GM19328 (cell line): ENCODE measurements around the gene SERPINB2.
"Not testable (repeated sequence)": the region's sequence is repeated elsewhere in the genome, so short reads cannot be mapped to it uniquely, and the experiment has no call there.

Experiments
- ATAC-seq: cut with Tn5 transposase; IDR thresholded peaks from one replicate; pipeline ENCODE4 v1.9.1; 2021; ENCODE audit warnings: mild to moderate bottlenecking, moderate library complexity; ENCODE audit not compliant: unreplicated experiment

Gene SERPINB2

DNA sequence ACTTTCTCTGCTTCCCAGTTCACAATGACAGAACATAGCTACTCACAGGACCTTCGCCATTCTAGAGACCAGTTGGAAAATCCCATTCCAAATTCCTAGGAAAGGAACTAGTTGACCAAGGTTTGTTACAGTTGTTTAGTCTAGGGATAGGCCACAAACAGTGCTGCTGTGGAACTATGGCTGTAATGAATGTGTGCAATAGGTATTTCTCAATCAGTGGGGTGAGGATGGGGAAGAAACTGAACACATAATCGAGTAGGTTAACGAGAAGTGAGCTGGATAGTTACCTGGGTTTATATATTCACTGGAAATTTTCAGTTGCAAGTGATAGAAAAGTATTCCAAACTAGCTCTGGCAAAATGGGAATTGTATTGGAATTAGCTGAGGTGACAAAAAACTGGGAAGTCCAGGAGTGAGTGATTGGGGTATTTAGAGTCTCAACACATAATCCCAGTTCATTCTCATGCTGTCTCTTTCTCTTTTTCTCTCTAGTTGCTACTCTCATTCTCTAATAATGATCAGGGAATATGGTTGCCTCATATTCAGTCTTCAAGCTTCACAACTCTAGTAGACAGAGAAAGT, 43.4 kb downstream of the SERPINB2 start:
- no peak for ATAC-seq

DNA sequence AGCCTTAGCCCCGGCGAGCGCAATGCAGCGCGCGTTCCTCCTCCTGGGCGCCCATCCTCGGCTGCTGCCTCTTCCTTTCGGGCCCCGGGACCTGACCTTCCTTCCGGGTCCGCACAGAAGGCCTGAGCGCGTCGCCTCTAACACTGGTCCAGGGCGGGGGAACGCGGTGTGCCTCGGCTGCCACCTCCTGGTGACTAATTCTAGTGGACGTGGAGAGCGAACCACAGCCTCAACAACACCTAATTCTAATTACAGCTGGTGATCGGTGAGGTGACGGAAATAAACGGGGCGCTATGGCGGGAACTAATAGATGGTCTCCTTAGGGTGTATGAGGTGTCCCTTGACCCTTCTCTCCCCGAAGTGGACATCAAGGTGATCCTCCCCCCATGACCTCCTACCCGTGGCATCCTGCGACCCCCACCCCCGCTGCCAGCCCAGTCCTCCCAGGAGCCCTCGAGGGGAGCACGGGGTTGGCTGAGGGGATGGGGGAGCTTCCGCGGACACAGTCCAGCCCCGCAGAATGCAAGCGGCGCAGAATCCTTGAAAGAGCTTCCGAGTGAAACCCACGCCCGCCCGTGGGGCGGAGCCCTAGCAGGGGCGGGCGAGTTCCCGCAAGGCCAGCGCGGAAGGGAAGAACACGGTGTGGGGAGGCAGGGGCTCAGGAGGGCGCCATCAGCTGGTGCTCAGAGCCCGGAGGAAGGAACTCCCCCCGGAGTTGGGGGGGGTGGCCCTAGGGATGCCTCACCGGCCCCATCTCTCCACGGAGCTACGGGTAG, 48.8 kb downstream of the SERPINB2 start:
- ATAC-seq, result peak; percentile 97

GRCh38 chr18:63936932-63937393, 49.5 kb downstream of the SERPINB2 start:
- peak; percentile 14 for ATAC-seq

DNA sequence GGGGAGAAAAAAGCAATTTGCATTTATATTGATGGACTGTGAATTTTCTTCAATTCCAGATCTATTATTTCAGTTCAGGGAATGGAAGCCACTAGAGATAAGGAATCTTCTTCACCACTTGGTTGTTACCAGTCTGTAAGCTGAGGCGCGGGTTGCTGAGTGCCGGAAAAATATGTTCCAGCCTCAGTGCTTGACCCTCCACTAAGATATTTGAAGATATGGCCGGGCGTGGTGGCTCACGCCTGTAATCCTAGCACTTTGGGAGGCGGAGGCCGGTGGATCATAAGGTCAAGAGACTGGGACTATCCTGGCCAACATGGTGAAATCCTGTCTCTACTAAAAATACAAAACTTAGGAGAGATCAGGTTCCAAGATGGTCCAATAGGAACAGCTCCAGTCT, 52.5 kb downstream of the SERPINB2 start:
- ATAC-seq, result no peak

DNA sequence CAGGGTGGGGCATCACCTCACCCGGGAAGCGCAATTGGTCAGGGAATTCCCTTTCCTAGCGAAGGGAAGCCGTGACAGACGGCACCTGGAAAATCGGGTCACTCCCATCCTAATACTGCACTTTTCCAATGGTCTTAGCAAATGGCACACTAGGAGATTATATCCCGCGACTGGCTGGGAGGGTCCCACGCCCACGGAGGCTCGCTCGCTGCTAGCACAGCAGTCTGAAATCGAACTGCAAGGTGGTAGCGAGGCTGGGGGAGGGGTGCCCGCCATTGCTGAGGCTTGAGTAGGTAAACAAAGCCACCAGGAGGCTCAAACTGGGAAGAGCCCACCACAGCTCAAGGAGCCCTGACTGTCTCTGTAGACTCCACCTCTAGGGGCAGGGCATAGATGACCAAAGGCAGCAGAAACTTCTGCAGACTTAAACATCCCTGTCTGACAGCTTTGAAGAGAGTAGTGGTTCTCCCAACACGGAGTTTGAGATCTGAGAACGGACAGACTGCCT, 53.1 kb downstream of the SERPINB2 start:
- ATAC-seq, result not testable (repeated sequence)

DNA sequence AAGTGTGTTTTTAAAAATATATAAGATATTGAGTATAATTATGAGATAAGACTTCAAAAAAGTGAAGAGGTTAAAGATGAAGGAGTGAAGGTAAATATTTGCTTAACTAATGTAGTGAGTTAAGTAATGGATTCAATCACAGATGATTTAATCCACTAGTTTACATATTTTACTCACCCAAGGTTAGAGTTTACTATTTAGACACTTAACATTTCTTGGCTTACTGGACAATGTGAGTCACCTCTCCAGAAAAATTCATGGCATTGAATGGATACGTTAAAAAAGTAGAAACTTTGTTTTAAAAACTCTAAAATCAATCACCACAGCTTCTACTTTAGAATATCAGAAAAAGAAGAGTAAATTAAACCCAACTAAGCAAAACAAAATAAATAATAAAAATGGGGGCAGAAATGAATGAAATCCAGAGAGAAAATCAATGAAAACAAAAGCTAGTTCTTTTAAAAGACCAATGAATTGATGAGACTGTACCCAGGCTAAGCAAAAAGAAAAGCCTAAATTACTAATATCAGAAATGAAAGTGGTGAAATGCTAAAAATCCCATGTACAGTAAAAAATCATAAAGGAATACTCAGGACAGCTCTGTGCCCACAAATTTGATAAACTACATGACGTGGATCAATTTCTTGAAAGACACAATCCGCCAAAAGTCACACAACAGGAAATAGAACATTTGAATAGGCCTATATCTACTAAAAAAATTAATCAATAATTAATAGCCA, 59.7 kb downstream of the SERPINB2 start:
- no peak for ATAC-seq

DNA sequence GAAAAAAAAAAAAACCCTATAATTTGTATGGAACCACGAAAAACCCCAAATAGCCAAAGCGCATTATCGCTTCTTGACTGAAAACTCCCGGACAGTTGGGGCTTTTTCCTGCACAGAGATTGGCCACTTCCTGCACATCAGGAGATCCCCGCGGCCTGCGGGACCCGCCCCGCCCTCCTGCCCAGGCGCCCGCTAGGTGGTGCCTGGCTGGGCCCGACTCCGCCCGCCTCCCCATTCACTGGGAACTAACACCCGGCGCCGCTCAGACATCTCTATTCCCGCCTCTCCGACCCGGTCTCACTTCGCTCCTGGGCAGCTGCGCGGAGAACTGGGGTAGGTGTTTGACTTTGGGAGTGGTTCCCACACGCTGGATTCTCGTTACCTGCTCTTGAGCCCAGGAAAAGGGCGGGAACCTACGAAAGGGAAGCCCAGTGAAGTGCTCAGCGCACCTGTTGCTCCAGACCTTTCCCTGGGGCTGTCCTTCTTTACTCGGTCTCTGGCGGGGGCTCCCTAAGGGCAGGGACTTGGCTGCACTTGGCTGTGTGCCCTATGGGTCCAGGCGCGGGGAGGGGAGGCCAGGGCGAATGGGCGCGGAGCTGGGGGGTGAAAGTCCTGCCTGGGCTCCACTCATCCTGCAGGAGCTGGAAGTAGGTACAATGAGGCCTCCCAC, 61.7 kb downstream of the SERPINB2 start, which contains the start of gene HMSD:
Gene HMSD, plus strand, starts transcription at position 234 of the 670 bp plus-strand sequence. CDS start 4,155 bp downstream, outside the sequence.
- ATAC-seq, result peak; percentile 94

- ATAC-seq, result no peak
These were observed 63.8 kb downstream of the SERPINB2 start for GRCh38 chr18:63951302-63951705.
